PC-3 (cell line): Measurements from ENCODE around the gene HMG20A. TPM values are rescaled to one million over a fixed set of nuclear protein-coding genes. Genes with fewer than 3 reads are reported as not detected.

Experiments
- ATAC-seq: fragments of 200-7000 bp; cut with Tn5 transposase; 2 replicates; pipeline ENCODE4 v1.9.1; 2020; ENCODE audit warnings: mild to moderate bottlenecking, moderate library complexity
- BruUV-seq: library from RNA; stranded (reverse); fragments of 400-500 nt; replicated peaks from 2 replicates; lab custom pipeline; 2021; lab: Mats Ljungman, UMichigan
- CTCF ChIA-PET: fragments of 300-600 bp; sonication (Branson Sonifier 250); formaldehyde crosslinking; loops from one replicate; lab custom pipeline; 2022; ENCODE audit warnings: antibody characterized with exemption; lab: Charles Lee
- POLR2A ChIA-PET: fragments of 300-600 bp; sonication (Branson Sonifier 250); formaldehyde crosslinking; loops from one replicate; lab custom pipeline; 2022; ENCODE audit warnings: antibody characterized with exemption; ENCODE audit not compliant: unreplicated experiment; lab: Charles Lee
- DNase-seq: peaks from one replicate; pipeline ENCODE4 v3.0.0-alpha.2; 2015
- H2AFZ ChIP-seq: fragments of 300-600 bp; sonication (generic); 2 replicates; pipeline ENCODE4 v1.6.0; 2016; ENCODE audit warnings: antibody characterized with exemption, low read length
- H3F3A ChIP-seq: fragments of 300-600 bp; sonication (generic); one replicate; pipeline ENCODE4 v1.6.0; 2017; ENCODE audit warnings: antibody characterized with exemption, low read length, control low read depth, mild to moderate bottlenecking; ENCODE audit not compliant: unreplicated experiment
- H3K27ac ChIP-seq: fragments of 300-600 bp; sonication (generic); 2 replicates; pipeline ENCODE4 v1.5.1; 2016; ENCODE audit warnings: mild to moderate bottlenecking, low read length
- H3K27me3 ChIP-seq: fragments of 300-600 bp; sonication (generic); 2 replicates; pipeline ENCODE4 v1.6.1; 2016; ENCODE audit warnings: low read length, mixed read lengths
- H3K36me3 ChIP-seq: fragments of 300-600 bp; sonication (generic); 2 replicates; pipeline ENCODE4 v1.6.1; 2016; ENCODE audit warnings: low read depth, mixed run types, low read length, mixed read lengths
- H3K4me1 ChIP-seq: fragments of 300-600 bp; sonication (generic); 2 replicates; pipeline ENCODE4 v1.5.1; 2016; ENCODE audit warnings: low read length; ENCODE audit not compliant: insufficient read depth
- H3K4me2 ChIP-seq: fragments of 300-600 bp; sonication (generic); 2 replicates; pipeline ENCODE4 v1.6.0; 2016; ENCODE audit warnings: low read length
- H3K4me3 ChIP-seq: fragments of 300-600 bp; sonication (generic); 2 replicates; pipeline ENCODE4 v1.5.1; 2016; ENCODE audit warnings: mild to moderate bottlenecking, low read length, mixed read lengths
- H3K79me2 ChIP-seq: fragments of 300-600 bp; sonication (generic); 2 replicates; pipeline ENCODE4 v1.6.1; 2017; ENCODE audit warnings: low read length, mixed read lengths
- H3K9ac ChIP-seq: fragments of 300-600 bp; sonication (generic); 2 replicates; pipeline ENCODE4 v1.6.0; 2016; ENCODE audit warnings: mild to moderate bottlenecking, low read length
- H3K9me2 ChIP-seq: fragments of 300-600 bp; sonication (generic); replicated peaks from 2 replicates; pipeline ENCODE4 v1.6.1; 2016; ENCODE audit warnings: mixed run types, low read length, mixed read lengths
- H3K9me3 ChIP-seq: fragments of 300-600 bp; sonication (generic); 2 replicates; pipeline ENCODE4 v1.6.1; 2016; ENCODE audit warnings: low read length, mixed read lengths
- H4K20me1 ChIP-seq: fragments of 300-600 bp; sonication (generic); 2 replicates; pipeline ENCODE4 v1.6.1; 2016; ENCODE audit warnings: low read length, mixed read lengths
- CTCF ChIP-seq: fragments of 300-600 bp; sonication (generic); conservative IDR thresholded peaks from 2 replicates; pipeline ENCODE4 v1.5.1; 2017; ENCODE audit warnings: antibody characterized with exemption, low read depth, mild to moderate bottlenecking, low read length
- EZH2 ChIP-seq: fragments of 300-600 bp; sonication (generic); IDR thresholded peaks from one replicate; pipeline ENCODE4 v1.6.1; 2017; ENCODE audit warnings: antibody characterized with exemption, mild to moderate bottlenecking, low read length; ENCODE audit not compliant: unreplicated experiment
- EZH2phosphoT487 ChIP-seq: fragments of 300-600 bp; sonication (generic); IDR thresholded peaks from 2 replicates; pipeline ENCODE4 v1.6.1; 2018; ENCODE audit warnings: mild to moderate bottlenecking, antibody characterized with exemption, low read length, borderline replicate concordance
- intact Hi-C: fragments of 100-400 bp; cut with micrococcal nuclease; formaldehyde crosslinking; loops from 2 replicates; pipeline ENCODE4 v1.9.0; 2023
- total RNA-seq: library from RNA; depleted of rRNA; stranded (reverse); fragments of >200 nt; gene quantifications from 2 replicates; pipeline ENCODE4 v1.2.3, GENCODE V29; 2014

HMG20A gene
- total RNA-seq, 1 experiment from 2014 or later = 17.6 TPM

GRCh38 chr15:77479015-77479414 is 58.3 kb downstream of the HMG20A start:
- H3K9me3 ChIP-seq = no peaks in the 10 kb centered on the region
- ChIA-PET POLR2A (no interaction called here), CTCF (no interaction called here)
- peaks cover 17% of the 10 kb centered on the region; the same call in 1 of the 2 replicates for H3K4me1 ChIP-seq
- H4K20me1 ChIP-seq = no peaks in the 10 kb centered on the region; the same call in 1 of the 2 replicates
- no peak overlapping the region for H3K9ac ChIP-seq
- ATAC-seq (no peak), DNase-seq (no peak)
- H3K4me3 ChIP-seq = no peak overlapping the region
- H2AFZ ChIP-seq = no peak overlapping the region
- no peaks in the 10 kb centered on the region for H3K9me2 ChIP-seq
- H3K79me2 ChIP-seq = no peaks in the 10 kb centered on the region
- H3K27ac ChIP-seq = no peak overlapping the region
- no peaks in the 10 kb centered on the region for H3K27me3 ChIP-seq
- no TSS peak for BruUV-seq
- intact Hi-C loops = no loop called here
- H3F3A ChIP-seq = no peaks in the 10 kb centered on the region
- no peak overlapping the region for H3K4me2 ChIP-seq
- peaks cover 7% of the 10 kb centered on the region; the same call in 1 of the 2 replicates for H3K36me3 ChIP-seq
- no peak for TF ChIP-seq EZH2phosphoT487
- no peak for TF ChIP-seq EZH2
- TF ChIP-seq CTCF = no peak

DNA sequence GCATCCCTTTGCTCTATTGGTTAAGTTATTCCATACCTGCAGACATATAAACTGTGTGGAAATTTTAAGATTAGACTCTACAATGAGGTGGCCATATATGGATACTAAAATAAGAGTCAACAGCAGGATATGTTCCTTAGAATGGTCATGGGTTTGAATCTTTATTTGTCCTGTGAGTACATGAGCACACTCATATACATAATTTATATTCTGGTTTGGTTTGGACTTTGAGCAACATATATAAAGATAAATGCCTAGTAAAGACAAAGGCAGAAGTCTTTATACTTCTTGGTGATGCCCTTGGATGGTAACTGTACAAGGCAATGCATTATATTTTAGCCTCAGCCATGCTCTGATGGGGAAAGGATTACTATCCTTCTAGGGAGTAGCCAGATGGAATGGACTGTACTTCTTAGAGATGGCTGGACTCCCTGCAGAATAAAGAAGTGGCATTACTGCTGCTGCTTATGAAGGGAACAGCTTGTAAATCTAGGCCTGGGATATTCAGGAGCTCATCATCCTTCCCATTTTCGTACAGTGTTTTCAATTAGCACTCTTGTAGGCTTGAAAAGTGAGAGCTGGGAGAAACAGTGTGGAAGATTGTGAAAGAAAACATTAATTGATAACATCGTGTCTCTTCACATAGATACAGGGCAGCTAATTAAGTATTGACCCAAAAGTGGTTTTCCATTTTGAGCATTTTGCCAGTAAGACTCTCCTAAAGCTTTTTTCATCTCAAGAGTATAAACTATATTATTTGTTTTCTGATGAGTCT is 60.4 kb downstream of the HMG20A start:
- Histone ChIP-seq H2AFZ (no peak overlapping the region), H3K9me3 (no peaks in the 10 kb centered on the region), H4K20me1 (no peaks in the 10 kb centered on the region; the same call in 1 of the 2 replicates), H3K4me1 (peaks cover 17% of the 10 kb centered on the region; the same call in 1 of the 2 replicates), H3K36me3 (peaks cover 14% of the 10 kb centered on the region; the same call in 1 of the 2 replicates), H3K4me3 (no peak overlapping the region), H3K4me2 (no peak overlapping the region), H3F3A (no peaks in the 10 kb centered on the region), H3K9ac (no peak overlapping the region), H3K27me3 (no peaks in the 10 kb centered on the region), H3K27ac (no peak overlapping the region), H3K79me2 (no peaks in the 10 kb centered on the region), H3K9me2 (no peaks in the 10 kb centered on the region)
- intact Hi-C loops = loop anchor here (5.0 kb wide), 1 partner anchor 294 kb away; no protein-coding TSS in a partner anchor
- CTCF ChIA-PET = interaction anchor here (1.0 kb wide), 1 partner anchor 16 kb away, joined by 7 read pairs; no protein-coding TSS in a partner anchor
- ATAC-seq (no peak), DNase-seq (no peak)
- TF ChIP-seq EZH2phosphoT487 = no peak
- TF ChIP-seq CTCF = no peak
- no peak for TF ChIP-seq EZH2
- POLR2A ChIA-PET = no interaction called here
- no TSS peak for BruUV-seq

DNA sequence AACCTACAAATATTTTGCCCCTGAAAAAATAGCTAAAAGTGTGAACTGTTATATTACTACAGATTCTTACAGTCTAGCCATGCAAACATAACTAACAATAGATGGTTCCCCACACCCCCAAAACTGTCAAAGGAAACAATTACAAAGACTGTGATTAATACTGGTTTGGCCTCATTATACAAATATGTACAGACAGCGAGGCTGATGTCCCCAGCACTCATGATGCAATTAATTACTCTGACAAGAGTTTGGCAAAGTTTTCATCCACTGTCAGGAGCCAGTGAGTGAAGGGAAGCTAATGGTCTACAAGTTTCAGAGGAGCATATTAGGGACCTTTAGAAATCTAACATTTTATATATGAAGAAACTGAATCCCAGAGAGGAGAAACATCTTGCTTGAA is 61.0 kb downstream of the HMG20A start:
- BruUV-seq = no TSS peak
- Histone ChIP-seq H3K27ac (no peak overlapping the region), H4K20me1 (no peaks in the 10 kb centered on the region; the same call in 1 of the 2 replicates), H3K4me1 (peaks cover 17% of the 10 kb centered on the region; the same call in 1 of the 2 replicates), H3K36me3 (peaks cover 14% of the 10 kb centered on the region; the same call in 1 of the 2 replicates), H2AFZ (no peak overlapping the region), H3K27me3 (no peaks in the 10 kb centered on the region), H3K9me3 (no peaks in the 10 kb centered on the region), H3K79me2 (no peaks in the 10 kb centered on the region), H3K9ac (no peak overlapping the region), H3K9me2 (no peaks in the 10 kb centered on the region), H3K4me3 (no peak overlapping the region), H3K4me2 (no peak overlapping the region), H3F3A (no peaks in the 10 kb centered on the region)
- POLR2A ChIA-PET = no interaction called here
- CTCF ChIA-PET = interaction anchor here (1.0 kb wide), 1 partner anchor 15 kb away, joined by 7 read pairs; no protein-coding TSS in a partner anchor
- TF ChIP-seq EZH2phosphoT487 (no peak), CTCF (no peak), EZH2 (no peak)
- intact Hi-C loops = loop anchor here (5.0 kb wide), 1 partner anchor 294 kb away; no protein-coding TSS in a partner anchor
- no peak for DNase-seq
- ATAC-seq = peak; percentile 38
